ENCODE measurements around the gene CEP70.

DNA sequence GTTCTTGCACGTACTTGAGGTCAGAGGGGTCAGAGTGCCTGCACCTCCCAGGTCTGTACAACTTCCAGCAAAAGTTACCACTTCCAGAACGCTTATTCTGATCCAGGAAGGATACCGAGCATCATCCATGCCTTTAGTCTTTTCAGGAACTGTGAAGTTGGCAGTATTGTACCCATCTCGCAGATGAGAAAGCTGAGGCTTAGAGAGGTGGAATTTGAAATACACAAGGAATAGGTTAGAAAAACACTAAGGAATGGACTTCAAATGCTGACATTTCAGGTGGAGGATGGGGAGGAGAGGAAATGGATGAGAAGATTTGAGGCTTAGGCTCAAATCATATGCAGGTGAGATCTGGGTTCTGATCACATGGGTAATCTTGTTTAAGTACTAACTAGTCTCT, 148.4 kb downstream of the CEP70 start:
- TF ChIP-seq GLIS3 (CRISPR knock-in tag; IDR thresholded peaks at IDR 0.05) = no peak
- TF ChIP-seq, protein P1, sequence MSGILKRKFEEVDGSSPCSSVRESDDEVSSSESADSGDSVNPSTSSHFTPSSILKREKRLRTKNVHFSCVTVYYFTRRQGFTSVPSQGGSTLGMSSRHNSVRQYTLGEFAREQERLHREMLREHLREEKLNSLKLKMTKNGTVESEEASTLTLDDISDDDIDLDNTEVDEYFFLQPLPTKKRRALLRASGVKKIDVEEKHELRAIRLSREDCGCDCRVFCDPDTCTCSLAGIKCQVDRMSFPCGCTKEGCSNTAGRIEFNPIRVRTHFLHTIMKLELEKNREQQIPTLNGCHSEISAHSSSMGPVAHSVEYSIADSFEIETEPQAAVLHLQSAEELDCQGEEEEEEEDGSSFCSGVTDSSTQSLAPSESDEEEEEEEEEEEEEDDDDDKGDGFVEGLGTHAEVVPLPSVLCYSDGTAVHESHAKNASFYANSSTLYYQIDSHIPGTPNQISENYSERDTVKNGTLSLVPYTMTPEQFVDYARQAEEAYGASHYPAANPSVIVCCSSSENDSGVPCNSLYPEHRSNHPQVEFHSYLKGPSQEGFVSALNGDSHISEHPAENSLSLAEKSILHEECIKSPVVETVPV (CRISPR knock-in tag; IDR thresholded peaks at IDR 0.05) = no peak
- TF ChIP-seq PPARA (CRISPR knock-in tag; IDR thresholded peaks at IDR 0.05; ENCODE audit: borderline replicate concordance) = no peak
- no peak for TF ChIP-seq ARNTL (CRISPR knock-in tag; IDR thresholded peaks at IDR 0.05; ENCODE audit: borderline replicate concordance, low read depth)
- TF ChIP-seq RARB (CRISPR knock-in tag; IDR thresholded peaks at IDR 0.05) = no peak
- TF ChIP-seq ISL1 (CRISPR knock-in tag; IDR thresholded peaks at IDR 0.05) = no peak
- TF ChIP-seq, protein P2, sequence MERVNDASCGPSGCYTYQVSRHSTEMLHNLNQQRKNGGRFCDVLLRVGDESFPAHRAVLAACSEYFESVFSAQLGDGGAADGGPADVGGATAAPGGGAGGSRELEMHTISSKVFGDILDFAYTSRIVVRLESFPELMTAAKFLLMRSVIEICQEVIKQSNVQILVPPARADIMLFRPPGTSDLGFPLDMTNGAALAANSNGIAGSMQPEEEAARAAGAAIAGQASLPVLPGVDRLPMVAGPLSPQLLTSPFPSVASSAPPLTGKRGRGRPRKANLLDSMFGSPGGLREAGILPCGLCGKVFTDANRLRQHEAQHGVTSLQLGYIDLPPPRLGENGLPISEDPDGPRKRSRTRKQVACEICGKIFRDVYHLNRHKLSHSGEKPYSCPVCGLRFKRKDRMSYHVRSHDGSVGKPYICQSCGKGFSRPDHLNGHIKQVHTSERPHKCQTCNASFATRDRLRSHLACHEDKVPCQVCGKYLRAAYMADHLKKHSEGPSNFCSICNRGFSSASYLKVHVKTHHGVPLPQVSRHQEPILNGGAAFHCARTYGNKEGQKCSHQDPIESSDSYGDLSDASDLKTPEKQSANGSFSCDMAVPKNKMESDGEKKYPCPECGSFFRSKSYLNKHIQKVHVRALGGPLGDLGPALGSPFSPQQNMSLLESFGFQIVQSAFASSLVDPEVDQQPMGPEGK (CRISPR knock-in tag; IDR thresholded peaks at IDR 0.05; ENCODE audit: borderline replicate concordance) = no peak
- no peak for TF ChIP-seq ZFP3 (CRISPR knock-in tag; IDR thresholded peaks at IDR 0.05)
- TF ChIP-seq CSDC2 (CRISPR knock-in tag; IDR thresholded peaks at IDR 0.05) = no peak
- TF ChIP-seq ZNF70 (CRISPR knock-in tag; IDR thresholded peaks at IDR 0.05) = no peak
